Hepatic stellate cell (primary cell): ENCODE measurements around the gene CARHSP1.
"Not testable (repeated sequence)": the region's sequence is repeated elsewhere in the genome, so short reads cannot be mapped to it uniquely, and the experiment has no call there.

Source experiments
- DNase-seq: peaks from one replicate; pipeline ENCODE4 v3.0.0; 2011; ENCODE audit warnings: low spot score

CARHSP1 gene

DNA sequence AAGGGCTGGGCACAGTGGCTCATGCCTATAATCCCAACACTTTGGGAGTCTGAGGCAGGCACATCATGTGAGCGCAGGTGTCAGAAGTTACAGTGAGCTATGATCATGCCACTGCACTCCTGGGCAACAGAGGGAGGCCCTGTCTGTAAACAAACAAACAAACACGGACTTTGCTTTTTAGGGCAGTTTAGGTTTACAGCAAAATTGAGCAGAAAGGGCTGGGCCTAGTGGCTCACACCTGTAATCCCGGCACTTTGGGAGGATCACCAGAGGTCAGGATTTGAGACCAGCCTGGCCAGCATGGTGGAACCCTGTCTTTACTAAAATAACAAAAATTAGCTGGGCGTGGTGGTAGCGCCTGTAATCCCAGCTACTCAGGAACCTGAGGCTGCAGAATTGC lies 3.3 kb upstream of the CARHSP1 start:
- no peak for DNase-seq

DNA sequence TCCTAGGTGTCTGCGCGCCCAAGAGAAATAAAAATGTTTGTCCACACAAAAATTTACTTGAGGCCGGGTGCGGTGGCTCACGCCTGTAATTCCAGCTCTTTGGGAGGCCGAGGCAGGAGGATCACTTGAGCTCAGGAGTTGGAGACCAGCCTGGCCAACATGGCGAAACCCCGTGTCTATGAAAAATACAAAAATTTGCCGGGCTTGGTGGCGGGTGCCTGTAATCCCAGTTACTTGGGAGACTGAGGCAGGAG lies 1.1 kb upstream of the CARHSP1 start:
- DNase-seq: not testable (repeated sequence)

DNA sequence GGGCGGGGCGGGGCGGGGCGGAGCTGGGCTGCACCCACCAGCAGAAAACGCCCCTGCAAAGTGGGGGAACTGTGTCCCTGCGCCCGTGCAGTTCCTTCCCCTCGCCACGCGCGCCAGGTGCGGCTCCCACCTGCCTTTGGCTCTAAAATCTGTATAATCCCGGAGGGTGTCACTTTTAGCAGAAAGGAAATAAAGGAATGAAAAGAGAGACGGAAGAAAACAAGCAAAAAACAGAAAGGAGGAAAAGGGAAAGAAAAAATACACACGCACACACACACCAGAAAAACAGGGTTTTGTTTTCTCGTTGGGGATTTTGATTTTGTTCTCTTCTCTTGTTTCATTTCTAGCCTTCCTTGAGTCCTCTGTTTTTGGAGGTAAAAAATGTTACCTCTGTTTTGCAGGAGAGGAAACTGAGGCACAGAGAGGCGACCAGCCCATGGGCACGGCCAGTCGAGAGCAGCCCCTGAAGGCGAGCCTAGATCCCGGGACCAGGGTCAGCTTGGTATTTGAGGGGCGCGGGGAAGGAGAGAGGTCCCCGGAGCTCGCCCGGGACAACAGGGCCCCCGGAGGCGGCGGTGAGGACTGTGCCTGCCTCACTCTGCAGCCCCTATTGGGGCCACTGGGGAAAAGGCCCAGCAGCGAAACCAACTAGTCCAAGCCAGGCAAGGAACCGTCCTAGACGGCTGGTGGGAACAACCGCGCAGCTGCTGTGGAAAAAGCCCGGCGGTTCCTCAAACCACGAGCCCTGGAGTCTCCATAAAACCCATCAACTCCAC lies 594 bp upstream of the CARHSP1 start:
- no peak for DNase-seq

DNA sequence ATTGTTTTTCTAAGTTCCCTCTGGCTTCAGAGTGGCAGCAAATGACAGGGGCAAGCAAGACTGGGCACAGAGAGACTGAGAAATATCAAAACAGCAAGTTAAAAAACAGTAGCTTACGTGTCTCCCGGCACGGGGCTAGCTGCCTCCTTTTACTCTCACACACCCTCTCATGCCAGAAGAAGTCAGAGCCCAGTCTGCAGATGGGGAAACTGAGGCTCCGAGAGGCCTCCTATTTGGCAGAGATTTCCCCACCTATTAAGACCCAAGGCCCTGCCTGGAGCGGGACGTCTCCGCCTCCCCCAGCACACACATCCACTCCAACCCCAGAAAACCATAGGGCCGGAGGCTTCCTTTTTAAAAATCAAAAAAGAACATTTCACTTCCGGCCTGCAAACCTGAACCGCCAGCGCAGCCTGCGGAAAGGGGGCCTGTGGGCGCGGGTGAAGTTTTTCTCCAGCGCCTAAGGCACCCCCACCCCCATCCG lies 832 bp downstream of the CARHSP1 start:
- DNase-seq: no peak

DNA sequence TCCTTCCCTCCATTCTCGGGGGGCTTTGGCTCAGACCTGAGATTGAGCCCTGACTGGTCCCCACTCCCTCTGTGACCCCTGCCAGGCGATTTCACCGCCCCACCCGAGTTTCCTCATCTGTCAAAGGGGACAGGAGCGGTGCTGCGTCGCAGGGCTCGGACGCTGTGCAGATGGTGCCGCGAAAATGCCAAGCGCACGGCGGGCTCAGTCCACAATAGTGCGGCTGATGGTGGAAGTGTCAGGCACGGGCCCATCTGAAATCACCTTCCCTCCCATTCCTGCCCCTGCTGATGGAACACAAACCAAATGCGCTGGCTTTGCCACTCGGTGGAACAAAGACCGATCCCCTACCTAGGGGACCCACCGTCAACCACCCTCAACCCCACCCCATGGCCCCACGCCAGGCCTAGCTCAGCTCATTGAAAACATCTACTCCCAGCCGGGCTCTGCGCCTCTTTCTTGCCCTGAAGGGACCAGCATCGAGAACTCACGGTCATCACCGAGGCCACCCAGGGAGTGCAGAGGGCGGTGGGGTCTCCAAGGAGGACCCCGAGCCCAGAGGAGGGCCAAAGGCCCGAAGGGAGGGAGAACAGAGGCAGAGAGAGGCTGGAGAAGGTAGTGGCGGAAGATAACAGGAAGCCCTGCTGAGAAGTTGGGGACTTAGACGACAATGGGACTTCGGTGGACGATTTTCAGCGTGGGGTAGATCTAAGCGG lies 1.4 kb downstream of the CARHSP1 start:
- DNase-seq: no peak

DNA sequence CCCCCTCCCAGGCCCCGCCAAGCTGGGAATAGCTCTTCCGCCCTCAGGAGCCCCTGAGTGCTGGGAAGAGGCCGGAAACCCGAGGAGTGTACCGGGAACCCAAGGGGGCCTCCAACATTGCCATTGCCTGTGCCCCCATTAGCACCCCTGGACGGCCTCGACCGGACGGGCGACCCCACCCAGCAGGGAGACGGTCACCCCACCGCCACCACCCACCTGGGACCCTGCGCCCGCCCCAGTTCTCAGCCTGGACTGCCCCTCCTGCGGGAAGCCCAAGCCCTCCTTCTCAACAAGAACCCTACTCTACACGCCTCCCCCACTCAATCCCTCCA lies 2.0 kb downstream of the CARHSP1 start:
- no peak for DNase-seq

DNA sequence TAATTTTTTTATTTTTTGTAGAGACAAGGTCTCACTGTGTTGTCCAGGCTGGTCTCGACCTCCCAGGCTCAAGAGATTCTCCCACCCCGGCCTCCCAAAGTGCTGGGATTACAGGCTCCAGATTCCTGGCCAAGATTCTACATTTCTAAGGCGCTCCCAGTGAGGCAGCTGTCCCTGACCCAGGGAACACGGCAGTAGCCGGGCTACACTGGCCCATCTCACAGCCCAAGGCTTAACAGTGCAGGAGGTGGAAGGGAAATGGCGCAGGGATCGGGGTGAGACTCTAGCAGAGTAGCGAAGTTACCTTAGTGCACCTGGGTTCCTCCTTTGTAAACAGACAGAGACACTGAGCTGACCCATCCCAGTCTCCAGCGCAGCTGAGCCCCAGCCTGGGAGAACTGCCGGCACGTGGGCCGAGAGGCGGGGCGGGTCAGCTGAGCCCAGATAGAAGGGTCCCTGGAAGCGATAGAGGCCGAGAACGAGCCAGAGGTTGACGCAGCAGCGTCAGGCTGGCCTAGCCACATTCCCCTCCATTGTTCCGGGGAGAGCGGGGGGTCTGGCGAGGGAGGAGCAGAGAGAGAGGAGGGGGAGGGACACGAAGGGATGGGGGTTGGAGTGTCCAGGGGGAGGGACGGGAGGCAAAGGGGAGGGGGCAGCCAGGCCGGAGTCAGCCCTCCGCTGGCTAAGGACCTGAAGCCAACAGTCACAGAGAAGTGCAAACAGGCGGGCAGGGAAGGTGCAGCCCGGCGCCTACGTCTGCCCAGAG lies 2.5 kb downstream of the CARHSP1 start:
- DNase-seq: no peak

DNA sequence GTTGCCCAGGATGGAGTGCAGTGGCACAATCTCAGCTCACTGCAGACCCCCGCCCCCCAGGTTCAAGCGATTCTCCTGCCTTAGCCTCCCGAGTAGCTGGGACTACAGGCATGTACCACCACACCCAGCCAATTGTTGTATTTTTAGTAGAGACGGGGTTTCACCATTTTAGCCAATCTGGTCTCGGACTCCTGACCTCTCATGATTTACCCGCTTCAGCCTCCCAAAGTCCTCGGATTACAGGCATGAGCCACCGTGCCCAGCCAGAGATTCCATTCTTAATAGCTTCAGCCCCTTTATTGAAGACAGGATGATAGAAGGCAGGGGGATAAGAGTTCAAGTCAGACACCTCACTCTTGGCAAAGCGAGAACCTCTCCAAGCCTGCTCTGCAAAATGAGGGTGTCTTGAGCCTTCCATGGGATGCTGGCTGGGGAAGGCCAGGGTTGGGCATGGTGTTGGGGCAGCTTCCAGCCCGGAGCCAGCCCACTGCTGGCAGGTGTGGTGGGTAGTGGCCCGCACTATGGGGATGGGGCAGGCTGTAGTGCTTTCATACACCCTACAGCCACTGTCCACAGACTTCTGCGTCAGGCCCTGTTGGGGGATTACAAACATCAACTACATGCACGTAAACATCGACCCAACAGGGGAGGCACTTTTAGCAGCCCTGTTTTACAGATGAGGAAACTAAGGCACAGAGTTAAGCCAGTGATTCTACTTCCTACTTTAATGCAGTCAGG lies 3.5 kb downstream of the CARHSP1 start:
- no peak for DNase-seq

DNA sequence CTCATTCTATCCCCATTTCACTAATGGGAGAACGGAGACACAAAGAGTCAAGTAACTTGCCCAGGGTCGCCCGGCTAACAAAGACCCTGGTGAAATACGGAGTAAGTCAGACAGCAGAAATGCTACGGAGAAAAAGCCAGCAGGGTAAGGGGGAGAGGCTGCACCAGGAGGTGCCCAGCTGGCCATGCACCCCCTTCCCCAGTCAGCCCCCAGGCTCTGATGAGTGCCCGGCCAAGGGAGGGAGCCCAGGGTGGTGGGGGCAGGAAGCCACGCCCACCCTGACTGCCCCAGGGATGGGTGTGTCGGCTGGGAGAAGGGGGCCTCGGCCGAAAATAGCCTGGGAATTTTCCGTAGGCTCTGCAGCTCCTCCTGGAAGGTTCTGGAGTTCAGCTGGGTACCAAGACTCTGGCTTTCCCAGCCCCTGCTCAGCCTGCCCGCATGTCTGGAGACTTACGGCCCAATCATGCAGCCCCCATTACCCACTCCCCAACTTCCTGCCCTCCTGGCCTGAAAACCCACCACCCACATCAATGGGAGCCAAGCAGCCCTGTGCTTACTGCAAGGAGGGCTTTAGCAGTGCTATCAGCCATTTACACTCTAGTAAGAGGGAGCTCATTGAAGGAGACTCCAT lies 4.2 kb downstream of the CARHSP1 start:
- DNase-seq: no peak

DNA sequence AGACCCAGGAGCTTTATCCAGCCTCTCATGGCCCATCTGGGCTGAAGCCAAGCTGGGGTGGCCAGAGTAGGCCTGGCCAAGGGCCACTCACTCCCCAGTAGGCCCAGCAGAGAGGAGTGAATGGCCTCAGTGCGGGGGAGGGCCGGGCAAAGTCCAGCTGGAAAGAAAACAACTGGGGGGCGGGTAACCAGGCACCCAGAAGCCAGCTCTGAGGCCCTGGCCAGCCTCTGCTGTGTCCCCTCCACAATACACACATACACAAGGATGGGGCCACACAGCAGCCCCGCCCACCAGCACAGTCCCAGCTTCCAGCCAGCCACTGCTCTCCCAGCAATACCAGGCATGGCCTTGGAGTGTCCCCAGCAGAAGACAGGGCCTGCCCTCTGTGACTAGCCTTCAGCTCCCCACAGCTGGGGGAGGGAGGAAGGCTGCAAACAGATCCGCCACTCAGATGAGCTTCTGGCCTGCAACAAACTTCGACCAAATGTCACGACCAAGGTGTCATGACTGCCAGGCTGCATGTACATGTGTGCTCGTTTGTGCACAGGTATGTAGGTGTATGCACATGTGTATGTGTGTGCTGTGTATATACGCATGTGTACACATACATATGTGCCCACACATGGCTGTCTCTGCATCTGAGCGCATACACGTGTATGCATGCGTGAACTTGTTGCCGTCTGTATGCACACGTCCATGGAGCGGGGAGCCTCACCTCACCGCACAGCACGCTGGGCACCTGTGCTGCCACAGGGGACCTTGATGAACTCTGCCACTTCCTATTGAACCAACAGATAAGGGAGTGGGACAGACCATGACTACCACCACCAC lies 5.0 kb downstream of the CARHSP1 start:
- peak; percentile 69 for DNase-seq

DNA sequence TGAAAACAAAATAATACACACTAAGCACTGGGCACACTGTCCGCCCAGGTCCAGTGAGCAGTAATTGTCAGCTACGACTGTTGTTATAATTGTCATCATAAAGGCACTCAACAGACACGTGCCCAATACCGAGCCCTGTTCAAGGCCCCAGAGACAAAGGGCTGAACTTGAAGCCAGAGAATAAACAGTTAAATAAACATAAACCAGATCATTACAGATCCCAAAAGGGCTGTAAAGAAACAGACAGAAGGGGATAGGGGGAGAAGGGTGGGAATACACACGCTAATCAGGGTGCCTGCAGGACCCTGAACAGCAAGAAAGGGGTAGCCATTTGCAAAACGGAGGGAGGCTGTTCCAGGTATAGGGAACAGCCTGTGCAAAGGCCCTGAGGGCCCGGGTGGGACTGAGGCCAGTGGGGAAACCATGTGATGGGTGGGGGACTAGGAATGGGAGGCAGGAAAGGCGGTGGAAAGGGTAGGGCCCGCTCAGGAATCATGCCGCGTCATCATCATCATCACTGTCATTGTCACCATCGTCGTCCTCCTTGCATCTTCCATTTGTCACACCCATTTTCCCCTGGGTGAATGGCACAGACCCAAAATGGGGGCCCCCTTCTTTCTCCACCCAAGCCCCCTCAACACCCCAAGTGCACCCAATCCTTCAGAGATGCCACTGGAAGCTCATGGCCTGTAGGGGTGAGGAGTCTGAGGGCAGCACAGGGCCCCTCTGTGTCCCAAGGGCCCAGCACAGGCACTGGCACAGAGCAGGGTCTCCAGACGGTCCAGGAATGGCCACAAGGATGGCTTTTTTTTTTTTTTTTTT lies 6.3 kb downstream of the CARHSP1 start:
- no peak for DNase-seq

DNA sequence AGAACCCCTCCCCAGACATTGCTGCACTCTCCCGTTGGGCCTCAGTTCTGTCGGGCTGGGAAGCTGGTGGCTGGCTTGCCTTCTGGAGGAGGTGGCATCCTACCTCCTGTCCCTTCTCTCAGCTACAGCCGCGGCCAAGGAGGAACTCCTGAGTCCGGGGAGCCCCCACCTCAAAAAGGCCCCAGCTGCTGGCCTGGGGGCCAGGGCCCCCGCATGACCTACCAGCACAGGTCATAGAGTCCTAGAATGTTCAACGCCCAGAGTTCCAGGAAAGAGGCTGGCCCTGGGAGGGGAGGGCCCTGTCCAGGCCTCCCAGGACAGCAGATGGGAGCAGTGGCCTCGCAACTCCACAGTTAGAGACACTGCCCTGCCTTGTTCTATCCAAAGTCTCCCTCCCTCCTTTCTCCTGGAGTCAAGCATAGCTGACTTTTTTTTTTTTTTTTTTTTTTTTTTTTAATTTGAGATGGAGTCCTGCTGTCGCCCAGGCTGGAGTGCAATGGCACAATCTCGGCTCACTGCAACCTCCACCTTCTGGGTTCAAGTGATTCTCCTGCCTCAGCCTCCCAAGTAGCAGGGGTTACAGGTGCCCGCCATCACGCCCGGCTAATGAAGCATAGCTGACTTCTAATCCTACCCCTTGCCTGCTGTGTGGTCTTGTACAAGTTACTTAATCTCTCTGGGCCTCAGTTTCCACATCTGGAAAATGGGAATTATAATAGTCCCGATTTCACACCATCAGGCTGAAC lies 7.1 kb downstream of the CARHSP1 start:
- no peak for DNase-seq

DNA sequence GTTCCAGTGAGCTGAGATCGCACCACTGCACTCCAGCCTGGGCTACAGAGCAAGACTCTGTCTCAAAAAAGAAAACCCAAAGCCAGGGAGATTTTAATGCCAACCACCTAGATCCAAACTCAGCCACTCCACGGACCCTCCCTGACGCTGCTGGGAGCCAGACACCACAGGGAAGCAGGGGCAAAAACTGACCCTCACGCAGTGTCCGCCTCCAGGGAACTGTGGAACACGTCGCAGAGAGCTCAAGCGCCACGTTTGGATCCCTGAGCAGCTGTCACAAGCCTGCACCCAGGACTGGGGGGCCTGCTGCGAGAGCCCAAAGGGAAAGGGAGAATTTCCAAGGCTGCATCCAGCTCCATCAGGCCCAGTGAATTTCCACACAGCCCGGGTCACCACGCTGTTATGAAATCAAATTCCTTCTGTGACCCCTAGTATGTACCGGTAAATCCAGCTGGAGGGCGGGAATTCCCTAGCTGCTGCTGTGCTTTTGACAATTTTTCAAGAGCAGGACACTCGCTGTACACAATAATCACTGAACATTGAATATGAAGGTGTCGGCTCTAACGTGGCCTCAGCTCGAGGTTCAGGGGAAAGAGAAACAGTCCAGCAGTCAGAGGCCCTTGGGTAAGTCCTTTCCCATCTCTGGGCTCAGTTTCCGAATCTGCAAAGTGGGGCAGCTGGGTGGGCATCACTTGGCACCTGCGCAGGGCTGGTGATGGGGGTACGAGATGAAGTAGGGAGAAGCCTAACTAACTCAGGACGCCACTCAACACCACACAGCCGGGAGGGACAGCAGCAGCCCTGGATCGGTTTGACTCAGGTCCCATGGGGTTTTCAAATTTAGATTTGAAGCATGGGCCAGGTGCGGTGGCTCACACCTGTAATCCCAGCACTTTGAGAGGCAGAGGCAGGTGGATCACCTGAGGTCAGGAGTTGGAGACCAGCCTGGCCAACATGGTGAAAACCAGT lies 8.6 kb downstream of the CARHSP1 start:
- peak; percentile 65 for DNase-seq

DNA sequence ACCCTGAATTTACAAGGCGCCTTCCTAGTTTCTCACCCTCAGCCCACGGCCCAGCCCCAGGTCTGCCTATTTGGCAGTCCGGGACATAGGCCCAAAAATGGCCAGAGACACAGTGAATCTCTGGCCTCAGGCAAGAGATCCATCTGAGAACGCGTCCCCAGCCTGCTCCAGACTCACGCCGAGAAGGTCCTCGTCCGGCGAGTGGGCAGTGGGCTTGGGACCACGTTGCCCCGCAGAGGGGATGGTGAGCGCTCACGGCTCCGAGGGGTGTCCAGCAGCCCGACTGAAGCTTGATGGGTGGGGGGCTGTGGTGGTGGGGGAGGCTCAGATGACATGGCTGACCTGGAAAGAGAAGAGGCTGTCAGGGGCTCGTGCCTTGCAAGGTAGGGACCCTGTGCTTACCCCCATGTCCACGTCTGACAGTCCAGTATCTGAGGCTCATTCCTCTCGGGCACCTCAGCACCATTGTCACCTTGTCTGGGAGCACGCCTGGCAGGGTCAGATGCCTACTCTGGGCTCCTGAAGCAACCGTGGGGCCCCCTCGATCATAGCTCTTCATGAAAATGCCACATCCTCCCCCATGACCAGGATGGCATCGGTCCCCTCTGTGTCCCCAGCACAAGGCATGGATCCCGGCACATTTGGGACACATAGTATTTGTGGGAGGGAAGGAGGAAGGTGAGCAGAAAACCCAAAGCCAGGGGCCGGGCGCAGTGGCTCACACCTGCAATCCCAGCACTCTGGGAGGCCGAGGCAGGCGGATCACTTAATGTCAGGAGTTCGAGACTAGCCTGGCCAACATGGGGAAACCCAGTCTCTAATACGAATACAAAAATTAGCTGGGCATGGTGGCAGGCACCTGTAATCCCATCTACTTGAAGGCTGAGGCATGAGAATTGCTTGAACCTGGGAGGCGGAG lies 9.6 kb downstream of the CARHSP1 start:
- DNase-seq: no peak

DNA sequence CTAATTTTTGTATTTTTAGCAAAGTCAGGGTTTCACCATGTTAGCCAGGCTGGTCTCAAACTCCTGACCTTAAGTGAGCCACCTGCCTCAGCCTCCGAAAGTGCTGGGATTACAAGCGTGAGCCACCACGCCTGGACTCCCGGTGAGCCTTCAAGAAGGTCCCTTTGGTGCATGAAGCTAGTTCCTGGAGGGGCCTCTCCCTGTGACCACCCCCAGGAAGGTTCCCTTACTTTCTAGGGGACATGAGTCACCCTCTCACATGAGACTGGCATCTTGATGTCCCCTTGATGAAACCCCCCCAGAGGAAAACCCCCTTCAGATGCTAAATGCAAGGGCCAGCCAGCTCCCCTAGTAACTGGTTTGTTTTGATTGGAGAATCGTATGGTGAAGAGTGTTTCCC lies 12.8 kb downstream of the CARHSP1 start:
- DNase-seq: no peak

DNA sequence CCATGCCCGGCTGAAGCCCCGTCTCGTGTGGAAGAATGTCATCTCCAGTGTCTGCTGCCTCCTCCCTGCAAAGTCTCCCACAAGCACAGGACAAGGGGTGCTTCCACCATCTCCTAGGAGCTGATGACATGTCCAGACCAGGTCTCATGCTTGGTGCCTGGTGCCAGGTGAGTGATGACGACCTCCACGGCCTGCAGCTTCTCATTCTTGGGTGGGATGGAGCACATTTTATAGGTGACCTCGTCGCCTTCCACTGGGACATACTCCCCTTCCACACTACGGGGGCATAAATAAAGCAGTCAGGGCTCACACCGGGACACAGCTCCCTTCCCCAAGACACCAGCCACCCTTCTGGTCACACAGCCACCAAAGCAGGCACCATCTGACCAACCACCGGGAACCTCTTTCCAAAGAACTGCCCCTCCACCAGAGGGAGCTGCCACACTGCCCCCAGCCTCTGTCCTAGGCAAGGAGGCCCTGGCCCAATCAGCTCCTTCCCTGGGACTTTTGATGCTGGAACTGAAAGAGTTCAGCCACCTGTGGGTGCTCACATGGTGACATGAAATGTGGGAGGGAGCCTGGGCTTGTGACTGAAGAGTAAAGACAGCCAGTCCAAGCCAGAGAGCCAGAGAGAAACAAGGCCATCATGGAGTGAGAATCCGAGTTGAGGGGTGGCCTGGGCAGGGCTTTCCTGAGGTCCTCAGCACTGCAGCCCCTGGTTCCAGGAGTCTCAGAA lies 13.6 kb downstream of the CARHSP1 start:
- DNase-seq: no peak
